T-helper 2 cell (primary cell): ENCODE data around the gene PRKAR1B.
"Not testable (repeated sequence)": the region's sequence is repeated elsewhere in the genome, so short reads cannot be mapped to it uniquely, and the experiment has no call there.

ENCODE experiments used
- DNase-seq, 5 experiments: peaks; one replicate each; pipeline versions ENCODE4 v3.0.0 to v3.0.0-alpha.2; 2012 to 2022

Gene PRKAR1B

GRCh38 chr7:756928-757560, 30.0 kb upstream of the PRKAR1B start:
- DNase-seq, result no peak

- DNase-seq, result no peak
These were observed 29.3 kb upstream of the PRKAR1B start for GRCh38 chr7:756231-756927.

- DNase-seq, result no peak
These were observed 28.3 kb upstream of the PRKAR1B start for GRCh38 chr7:755413-755805.

- DNase-seq, result no peak
These were observed 27.7 kb upstream of the PRKAR1B start for GRCh38 chr7:754531-755412.

GRCh38 chr7:753190-753589, 26.1 kb upstream of the PRKAR1B start:
- no peak for DNase-seq

- DNase-seq, result not testable (repeated sequence)
These were observed 25.2 kb upstream of the PRKAR1B start for GRCh38 chr7:752256-752655.

GRCh38 chr7:751826-752225, 24.7 kb upstream of the PRKAR1B start:
- DNase-seq, result peak in 1 of 5 experiments; percentile 51

GRCh38 chr7:750111-750905, 23.2 kb upstream of the PRKAR1B start:
- DNase-seq, result no peak

GRCh38 chr7:749140-749551, 22.1 kb upstream of the PRKAR1B start:
- DNase-seq, result no peak

GRCh38 chr7:748446-748845, 21.4 kb upstream of the PRKAR1B start:
- no peak for DNase-seq

- DNase-seq, result no peak
These were observed 20.1 kb upstream of the PRKAR1B start for GRCh38 chr7:747186-747585.

GRCh38 chr7:746155-747061, 19.3 kb upstream of the PRKAR1B start:
- no peak for DNase-seq

GRCh38 chr7:745431-746154, 18.5 kb upstream of the PRKAR1B start:
- no peak for DNase-seq

- no peak for DNase-seq
These were observed 17.9 kb upstream of the PRKAR1B start for GRCh38 chr7:744854-745430.

GRCh38 chr7:744128-744520, 17.0 kb upstream of the PRKAR1B start:
- DNase-seq, result not testable (repeated sequence)

GRCh38 chr7:743341-744127, 16.5 kb upstream of the PRKAR1B start:
- not testable (repeated sequence) for DNase-seq

GRCh38 chr7:742791-743190, 15.7 kb upstream of the PRKAR1B start:
- DNase-seq, result no peak

GRCh38 chr7:741850-742249, 14.8 kb upstream of the PRKAR1B start:
- no peak for DNase-seq

- no peak for DNase-seq
These were observed 14.2 kb upstream of the PRKAR1B start for GRCh38 chr7:741191-741671.
